ENCODE data around the gene CTTNBP2. TPM values are rescaled to one million over a fixed set of nuclear protein-coding genes. Genes with fewer than 3 reads are reported as not detected.

Gene CTTNBP2
- total and polyA plus RNA-seq, 8 donors, result 3.0 to 22.2 (median 19.2) TPM

DNA sequence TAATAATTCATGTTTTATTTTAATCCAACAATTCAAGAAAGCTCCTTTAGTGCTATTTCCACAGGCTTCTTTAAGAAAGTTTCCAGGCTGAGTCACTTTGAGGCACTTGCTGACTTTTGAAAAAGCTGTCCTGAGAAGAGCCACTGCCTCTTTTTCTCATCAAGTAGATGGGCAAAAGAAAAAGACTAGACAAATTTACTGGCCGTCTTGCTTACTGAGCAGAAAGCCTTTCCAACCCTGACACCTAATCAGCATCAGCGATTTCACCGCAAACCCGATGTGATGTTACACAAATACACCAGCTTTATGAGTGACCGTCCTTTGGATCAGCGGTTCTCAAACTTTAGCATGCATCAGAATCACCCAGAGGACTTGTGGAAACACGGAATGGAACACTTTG is 24.3 kb downstream of the CTTNBP2 start:
- Histone ChIP-seq H3K9me3 (no peaks in the 10 kb centered on the region), H3K4me3 (no peak overlapping the region), H3K27me3 (no peaks in the 10 kb centered on the region), H3K36me3 (no peaks in the 10 kb centered on the region), H3K27ac (no peak overlapping the region), H3K4me1 (no peaks in the 10 kb centered on the region)
- DNase-seq (peak in 1 of 4 donors; percentile 64), ATAC-seq (peak; percentile 14)
- intact Hi-C loops (cut with DNase I), result no loop called here
- TF ChIP-seq, protein P1, sequence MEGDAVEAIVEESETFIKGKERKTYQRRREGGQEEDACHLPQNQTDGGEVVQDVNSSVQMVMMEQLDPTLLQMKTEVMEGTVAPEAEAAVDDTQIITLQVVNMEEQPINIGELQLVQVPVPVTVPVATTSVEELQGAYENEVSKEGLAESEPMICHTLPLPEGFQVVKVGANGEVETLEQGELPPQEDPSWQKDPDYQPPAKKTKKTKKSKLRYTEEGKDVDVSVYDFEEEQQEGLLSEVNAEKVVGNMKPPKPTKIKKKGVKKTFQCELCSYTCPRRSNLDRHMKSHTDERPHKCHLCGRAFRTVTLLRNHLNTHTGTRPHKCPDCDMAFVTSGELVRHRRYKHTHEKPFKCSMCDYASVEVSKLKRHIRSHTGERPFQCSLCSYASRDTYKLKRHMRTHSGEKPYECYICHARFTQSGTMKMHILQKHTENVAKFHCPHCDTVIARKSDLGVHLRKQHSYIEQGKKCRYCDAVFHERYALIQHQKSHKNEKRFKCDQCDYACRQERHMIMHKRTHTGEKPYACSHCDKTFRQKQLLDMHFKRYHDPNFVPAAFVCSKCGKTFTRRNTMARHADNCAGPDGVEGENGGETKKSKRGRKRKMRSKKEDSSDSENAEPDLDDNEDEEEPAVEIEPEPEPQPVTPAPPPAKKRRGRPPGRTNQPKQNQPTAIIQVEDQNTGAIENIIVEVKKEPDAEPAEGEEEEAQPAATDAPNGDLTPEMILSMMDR (IDR thresholded peaks at IDR 0.05), result no peak

DNA sequence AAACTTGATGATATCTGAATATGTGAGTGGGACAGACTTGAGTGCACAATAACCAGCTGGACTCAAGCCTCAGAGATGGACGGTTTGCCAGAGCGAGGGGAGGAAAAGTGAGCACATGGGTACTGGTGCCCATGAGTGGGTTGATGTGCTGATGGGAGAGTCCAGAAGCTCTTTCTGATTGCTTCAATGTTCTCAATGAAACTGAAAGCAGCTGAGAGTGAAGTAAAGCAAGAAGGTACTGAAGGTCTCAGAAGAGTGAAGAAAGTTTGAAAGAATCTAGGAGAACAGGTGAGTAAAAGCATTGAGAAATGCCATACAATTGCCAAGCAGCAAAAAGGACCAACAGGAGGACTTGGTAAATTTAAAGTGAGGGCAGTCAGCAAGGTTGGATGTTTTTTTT is 28.6 kb downstream of the CTTNBP2 start:
- DNase-seq (no peak), ATAC-seq (no peak)
- H3K36me3 ChIP-seq, result no peaks in the 10 kb centered on the region
- TF ChIP-seq, protein P1 (IDR thresholded peaks at IDR 0.05), result no peak
- H3K4me1 ChIP-seq, result no peaks in the 10 kb centered on the region
- no peak overlapping the region for H3K27ac ChIP-seq
- H3K9me3 ChIP-seq, result no peaks in the 10 kb centered on the region
- H3K27me3 ChIP-seq, result no peaks in the 10 kb centered on the region
- H3K4me3 ChIP-seq, result no peak overlapping the region
- intact Hi-C loops (cut with DNase I), result no loop called here

DNA sequence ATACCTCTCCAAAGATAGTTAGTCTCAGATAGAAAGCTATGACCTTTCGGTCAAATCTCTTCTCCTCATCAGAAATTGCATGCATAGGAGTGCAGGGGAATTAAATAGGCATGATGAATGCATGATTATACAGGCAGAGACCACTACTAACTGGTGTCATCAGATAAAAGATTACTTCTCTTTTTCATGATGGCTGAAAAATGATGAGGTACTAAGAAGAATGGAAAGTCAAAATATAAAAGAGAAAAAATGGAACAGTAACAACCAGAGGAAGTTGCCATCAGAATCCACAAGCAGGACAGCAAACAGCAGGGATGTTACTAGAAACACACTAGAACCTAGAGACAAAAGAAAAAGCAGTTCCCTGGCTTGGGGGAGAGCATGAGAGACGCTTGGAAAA is 31.6 kb downstream of the CTTNBP2 start:
- Histone ChIP-seq H3K27me3 (no peaks in the 10 kb centered on the region), H3K4me1 (no peaks in the 10 kb centered on the region), H3K36me3 (no peaks in the 10 kb centered on the region), H3K4me3 (no peak overlapping the region), H3K9me3 (no peaks in the 10 kb centered on the region), H3K27ac (no peak overlapping the region)
- ATAC-seq, result no peak
- no peak for DNase-seq
- TF ChIP-seq, protein P1 (IDR thresholded peaks at IDR 0.05), result no peak
- intact Hi-C loops (cut with DNase I), result no loop called here

DNA sequence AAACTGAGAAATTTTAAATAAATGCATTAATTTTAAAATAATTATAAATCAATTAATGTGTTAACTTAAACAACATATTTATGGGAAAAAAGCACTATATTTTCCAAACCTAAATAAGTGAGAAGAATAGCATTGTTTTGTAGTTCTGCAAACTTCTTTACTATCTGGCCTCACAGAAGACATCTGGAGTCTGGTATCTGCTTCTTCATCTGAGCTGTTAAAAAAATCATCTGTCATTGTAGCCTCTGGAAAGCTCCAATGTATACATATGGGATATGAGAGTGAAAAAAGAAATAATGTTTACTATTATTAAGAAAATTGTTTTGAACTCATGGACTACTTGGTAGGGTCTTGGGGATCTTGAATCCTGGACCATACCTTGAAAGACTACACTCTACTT is 32.2 kb downstream of the CTTNBP2 start:
- no peaks in the 10 kb centered on the region for H3K27me3 ChIP-seq
- TF ChIP-seq, protein P1 (IDR thresholded peaks at IDR 0.05), result no peak
- H3K27ac ChIP-seq, result no peak overlapping the region
- ATAC-seq (no peak), DNase-seq (no peak)
- intact Hi-C loops (cut with DNase I), result no loop called here
- no peaks in the 10 kb centered on the region for H3K9me3 ChIP-seq
- no peaks in the 10 kb centered on the region for H3K36me3 ChIP-seq
- no peaks in the 10 kb centered on the region for H3K4me1 ChIP-seq
- H3K4me3 ChIP-seq, result no peak overlapping the region

DNA sequence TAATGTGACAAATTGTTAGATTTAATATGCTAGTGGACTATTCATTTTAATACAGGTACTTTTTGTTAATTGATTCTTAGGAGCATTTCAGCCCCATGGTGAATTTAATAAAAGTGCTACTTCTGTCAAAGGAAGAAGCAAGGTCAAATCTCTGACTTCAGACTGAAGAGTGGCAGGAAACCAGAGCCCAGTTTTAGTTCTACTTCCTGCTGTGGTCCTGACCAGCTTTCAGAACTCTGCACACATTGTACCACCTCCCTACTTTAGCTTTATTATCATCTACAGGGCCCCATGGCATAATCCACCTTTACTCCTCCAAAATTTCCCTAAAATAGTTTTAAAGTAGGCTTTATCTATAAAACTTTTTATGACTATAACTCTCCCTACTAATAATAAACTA is 33.7 kb downstream of the CTTNBP2 start:
- DNase-seq (no peak), ATAC-seq (no peak)
- TF ChIP-seq, protein P1 (IDR thresholded peaks at IDR 0.05), result no peak
- H3K4me1 ChIP-seq, result no peaks in the 10 kb centered on the region
- H3K27me3 ChIP-seq, result no peaks in the 10 kb centered on the region
- intact Hi-C loops (cut with DNase I), result no loop called here
- H3K36me3 ChIP-seq, result no peaks in the 10 kb centered on the region
- no peak overlapping the region for H3K4me3 ChIP-seq
- no peaks in the 10 kb centered on the region for H3K9me3 ChIP-seq
- H3K27ac ChIP-seq, result no peak overlapping the region
